Effector CD8-positive, alpha-beta T cell (primary cell): ENCODE measurements around the gene INPP5A.
"Not testable (repeated sequence)": the region's sequence is repeated elsewhere in the genome, so short reads cannot be mapped to it uniquely, and the experiment has no call there.

Experiments
- DNase-seq: peaks from one replicate; lab custom pipeline; 2025; lab: John Stamatoyannopoulos, UW

The INPP5A gene

DNA sequence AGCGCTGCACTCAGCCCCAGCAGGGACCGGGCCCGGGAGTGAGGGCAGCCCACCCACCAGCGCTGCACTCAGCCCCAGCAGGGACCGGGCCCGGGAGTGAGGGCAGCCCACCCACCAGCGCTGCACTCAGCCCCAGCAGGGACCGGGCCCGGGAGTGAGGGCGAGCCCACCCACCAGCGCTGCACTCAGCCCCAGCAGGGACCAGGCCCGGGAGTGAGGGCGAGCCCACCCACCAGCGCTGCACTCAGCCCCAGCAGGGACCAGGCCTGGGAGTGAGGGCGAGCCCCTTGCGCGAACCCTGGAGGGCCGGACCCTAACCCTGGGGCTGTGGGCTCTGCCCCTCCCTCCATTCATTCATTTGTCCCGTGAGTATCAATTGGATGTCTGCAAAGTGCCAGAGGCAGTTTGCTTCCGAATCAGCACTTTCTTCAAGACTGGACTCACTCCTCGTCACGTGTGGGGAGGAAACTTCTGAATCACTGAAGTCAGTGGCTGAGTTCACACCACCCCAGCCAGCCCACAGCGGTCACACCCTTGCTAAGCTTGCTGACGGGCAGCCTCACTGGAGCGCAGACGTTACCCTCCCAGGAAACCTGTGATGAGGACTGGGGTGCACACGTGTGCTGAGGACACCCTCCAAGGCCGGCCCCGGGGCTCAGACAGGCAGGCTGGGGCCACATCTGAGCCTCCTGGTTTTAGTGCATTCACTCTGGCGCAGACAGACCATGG lies 205.8 kb downstream of the INPP5A start:
- not testable (repeated sequence) for DNase-seq

DNA sequence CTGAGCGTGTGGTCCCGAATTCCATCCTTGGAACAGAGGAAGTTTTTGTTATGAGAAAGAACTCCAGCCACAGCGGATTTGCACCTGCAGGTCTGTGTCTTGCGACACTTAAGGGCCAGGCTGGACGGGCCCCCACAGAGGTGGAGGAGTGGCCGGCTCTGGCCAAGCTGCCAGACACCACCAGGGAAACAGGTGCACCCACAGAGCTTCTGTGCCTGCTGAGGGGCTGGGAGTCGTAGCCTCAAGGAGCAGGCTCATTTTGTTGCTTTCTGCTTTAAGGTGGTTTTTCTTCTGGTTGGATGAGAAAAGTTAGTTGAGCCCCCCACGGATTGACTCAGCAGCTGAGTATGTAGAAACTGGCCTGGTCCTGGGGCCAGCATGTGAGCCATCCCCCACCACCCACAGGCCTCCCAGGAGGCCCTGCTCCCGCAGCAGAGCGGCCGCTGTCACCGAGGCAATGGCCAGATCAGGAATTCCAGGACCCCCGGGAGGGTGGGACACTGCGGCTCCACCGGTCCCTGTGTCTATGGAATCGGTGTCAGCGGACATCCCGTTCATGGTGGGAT lies 206.4 kb downstream of the INPP5A start:
- no peak for DNase-seq

DNA sequence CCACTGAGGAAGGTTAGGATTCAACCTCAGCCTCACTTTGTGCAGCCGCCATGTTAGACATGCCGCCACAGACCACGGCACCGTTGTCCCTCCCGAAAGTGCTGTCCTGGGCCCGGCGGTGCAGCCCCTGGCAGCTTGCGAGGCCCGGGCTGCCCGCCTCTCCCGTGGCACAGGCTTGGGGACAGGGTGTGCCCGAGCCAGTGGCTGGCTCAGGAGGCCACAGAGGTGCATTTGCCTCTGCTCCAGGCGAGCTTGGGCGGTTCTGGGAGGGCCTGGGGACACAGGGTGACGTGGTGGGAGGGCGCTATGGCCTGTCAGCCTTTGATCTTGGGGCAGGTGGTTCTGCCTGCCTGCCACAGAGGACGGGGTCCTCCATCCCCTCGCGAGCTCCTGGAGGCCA lies 207.3 kb downstream of the INPP5A start:
- no peak for DNase-seq

DNA sequence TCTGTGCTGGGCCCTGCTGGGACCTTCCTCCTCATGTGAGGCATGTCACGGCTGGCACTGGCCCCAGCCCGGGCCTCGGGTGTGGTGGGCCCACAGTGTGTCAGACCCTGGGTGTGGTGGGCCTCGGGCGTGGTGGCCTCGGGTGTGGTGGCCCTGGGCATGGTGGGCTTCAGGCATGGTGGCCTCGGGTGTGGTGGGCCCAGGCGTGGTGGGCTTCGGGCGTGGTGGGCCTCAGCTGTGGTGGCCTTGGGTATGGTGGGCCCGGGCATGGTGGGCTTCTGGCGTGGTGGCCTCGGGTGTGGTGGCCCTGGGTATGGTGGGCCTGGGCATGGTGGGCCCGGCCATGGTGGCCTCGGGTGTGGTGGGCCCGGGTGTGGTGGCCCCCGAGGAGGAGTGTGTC lies 207.9 kb downstream of the INPP5A start:
- DNase-seq = no peak

DNA sequence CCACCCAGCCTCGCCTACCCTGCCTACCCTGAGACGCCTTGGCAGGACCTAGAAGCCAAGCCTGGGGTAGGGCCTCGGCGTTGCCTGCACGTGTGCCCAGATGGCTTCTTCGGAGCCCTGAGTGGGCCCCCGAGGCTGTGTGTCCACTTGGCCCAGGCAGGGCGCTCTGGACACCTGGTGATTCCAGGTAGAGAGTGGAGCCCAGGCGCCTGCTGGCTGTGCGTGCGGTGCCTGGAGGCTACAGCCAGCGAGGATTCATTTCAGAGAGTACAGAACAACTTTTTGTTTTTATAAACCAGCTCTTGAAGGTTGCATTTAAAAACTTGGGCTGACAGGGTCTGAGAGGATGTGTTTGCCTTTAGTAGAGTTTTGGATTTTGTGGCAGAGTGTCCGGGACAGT lies 208.4 kb downstream of the INPP5A start:
- no peak for DNase-seq

DNA sequence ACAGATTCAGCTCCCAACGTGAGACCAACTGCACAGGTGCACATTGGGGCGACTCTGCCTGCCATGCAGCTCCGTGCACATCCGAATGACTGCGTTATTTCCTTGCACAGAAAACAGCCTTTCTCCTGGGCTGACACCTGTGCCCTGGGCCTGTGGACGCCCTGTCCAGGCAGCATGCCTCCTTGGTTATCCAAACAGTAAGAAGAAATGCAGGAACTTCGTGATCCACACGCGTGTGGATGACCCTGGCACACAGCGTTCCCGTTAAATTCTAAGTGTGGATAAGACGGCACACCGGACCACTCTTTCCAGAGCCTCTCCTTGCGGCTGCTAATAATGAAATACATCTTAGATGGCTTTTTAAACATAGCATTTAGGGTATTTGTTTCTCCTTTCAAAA lies 208.8 kb downstream of the INPP5A start:
- no peak for DNase-seq

DNA sequence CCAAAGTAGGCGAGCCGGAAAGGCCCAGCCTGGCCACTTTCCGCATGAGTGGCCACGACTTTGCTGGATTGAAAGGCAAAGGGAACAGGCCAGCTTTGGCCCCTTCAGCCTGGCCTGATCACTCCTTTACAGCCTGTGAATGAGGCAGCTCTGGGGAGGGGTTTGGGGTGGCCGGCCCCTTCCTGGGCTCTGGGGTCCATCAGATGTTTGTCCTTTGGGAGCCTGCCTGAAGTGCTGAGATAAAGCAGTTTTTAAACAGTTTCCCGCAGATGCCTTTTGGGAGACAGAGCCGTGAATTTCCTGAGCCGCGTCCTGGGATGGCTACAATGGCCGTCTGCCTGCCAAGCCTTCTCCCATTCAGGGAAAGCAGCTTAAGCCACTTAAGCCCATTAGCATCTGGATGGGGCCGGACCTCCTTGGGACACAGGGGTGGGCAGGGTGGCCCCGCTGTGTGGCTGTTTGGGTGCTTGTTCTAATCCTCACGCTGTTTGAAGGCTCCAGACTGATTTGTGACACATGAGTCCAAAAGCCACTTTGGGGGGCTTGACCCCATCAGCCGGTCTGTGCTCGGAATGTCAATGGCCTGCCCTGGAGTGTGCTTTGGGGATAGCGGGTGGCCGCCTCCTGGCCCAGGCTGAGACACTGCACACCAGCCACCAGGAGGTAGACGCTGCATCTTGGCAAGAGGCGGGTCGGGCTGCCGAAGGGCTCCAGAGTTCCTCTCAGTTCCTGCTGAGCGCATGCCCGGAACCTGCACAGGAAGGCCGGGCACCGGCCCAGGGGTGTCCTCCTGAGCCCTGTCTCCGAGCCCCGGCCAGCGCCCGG lies 209.4 kb downstream of the INPP5A start:
- no peak for DNase-seq

DNA sequence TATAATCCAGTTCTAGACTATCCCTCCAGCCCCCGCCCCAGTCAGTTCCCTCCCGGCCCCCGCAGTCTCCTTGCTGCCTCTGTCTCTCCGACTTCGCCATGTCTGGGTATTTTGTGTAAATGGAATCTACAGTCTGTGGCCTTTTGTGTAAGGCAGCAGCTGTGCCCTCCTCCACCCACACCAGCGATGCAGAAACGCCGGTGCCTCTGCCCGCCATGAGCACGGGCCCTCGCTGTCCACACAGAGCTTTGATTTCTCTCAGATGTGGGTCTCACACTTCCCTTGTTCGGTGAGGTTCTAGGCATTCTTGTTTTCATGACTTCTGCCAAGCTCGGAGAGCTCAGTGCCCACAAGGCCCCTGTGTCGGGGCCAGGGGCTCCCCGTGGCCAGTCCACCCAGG lies 210.5 kb downstream of the INPP5A start:
- no peak for DNase-seq

DNA sequence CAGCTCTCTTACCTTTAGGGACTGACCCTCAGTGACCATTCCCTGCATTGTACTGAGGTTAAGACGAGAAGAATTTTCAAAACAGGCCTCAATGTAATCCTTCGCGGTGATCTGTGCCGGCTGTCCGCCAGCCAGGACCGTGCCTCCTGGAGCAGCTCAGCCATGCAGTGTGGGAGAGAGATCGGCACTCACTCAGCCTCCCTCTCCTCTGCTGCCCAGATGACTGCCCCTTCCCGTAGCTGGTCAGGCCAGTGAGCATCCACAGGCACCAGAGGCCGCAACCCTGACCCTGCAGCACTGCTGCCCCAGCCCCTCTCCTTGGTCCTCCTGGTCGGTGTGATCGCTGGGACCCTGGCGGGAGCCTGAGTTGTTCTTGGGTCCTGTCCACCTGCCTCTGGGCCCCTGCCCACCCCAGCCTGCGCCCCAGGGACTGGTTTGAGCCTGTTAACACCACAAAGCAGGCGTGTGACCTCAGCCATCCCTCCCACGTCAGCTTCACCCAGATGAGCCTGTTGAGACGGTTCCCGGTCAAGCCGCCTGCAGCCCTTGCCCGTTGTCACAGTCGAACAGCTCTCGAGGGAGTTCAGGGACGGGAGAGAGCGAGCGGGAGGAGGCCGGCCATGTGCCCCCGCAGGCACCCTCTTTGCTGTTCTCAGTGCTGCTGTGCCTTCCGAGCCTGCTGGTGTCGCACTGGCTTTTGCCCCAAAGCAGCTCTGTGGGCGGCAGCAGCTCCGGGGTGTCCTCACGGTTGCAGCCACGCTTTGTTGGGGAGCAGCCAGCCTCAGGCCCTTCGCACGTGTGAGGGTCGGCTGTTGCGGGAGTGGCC lies 211.2 kb downstream of the INPP5A start:
- no peak for DNase-seq

DNA sequence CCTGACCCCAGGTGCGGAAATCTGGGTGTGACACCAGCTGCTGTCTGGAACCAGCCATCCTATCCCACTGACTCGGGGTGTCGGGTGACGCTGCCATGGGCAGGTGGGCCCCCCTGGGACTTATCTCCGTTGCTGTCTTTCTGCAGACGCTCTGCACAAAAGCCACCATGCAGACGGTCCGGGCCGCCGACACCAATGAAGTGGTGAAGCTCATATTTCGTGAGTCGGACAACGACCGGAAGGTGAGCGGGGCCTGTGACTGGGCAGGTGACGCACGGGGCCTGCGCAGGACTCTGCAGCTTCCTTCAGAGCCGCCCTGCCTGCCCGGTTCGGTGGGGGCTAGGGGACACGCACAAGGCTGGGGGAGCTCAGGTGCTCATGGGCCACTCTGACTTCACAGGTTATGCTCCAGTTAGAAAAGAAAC lies 211.8 kb downstream of the INPP5A start:
- no peak for DNase-seq

DNA sequence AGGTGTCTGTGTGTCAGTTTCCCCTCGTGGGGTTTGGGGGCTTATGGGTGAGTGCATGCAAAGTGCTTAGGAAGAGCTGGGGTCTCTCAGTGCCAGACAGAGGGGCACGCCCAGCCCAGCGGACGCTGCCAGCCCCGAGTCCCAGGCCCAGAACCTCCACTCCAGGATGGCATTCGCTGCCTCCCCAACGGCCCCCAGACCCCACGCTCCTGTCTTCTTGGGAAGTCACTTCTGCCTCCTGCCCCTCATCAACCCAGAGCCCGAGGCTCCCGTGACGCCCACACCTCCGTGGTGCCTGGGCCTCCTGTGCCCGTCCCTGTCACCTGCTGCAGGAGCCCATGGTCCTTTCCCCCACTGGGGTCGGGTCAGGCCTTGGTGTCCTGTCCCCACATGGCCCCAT lies 213.3 kb downstream of the INPP5A start:
- DNase-seq = no peak

DNA sequence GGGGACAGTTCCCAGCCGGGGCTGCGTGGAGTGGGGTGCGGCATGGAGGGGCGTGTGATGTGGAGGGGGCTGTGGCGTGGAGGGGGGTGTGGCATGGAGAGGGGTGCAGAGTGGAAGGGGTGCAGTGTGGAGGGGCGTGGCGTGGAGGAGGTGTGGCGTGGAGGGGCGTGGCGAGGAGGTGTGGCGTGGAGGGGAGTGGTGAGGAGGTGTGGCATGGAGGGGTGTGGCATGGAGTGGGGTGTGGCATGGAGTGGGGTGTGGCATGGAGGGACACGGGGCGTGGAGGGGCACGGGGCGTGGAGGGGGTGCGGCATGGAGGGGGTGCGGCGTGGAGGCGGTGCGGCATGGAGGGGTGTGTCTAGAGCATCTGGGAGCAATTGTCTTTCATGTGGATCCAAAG lies 214.8 kb downstream of the INPP5A start:
- DNase-seq = no peak

DNA sequence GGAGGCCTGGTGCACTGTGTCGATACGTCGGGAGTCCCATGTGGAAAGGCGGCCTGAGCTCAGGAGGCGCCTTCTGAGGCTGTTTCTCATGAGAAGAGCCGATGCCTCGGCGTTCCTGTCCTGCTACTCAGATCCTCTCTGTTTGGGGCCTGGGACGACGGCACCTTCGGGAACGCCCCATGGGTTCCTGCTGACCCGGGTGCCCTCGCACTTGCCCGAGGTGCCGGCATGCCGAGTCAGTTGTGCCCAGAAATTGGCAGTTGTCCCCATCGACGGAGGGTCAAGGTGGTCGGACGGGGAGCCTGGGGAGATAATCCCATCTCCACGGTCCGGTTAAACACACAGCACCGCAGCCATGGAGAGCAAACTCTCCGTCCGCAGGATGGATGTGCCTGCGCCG lies 215.4 kb downstream of the INPP5A start:
- no peak for DNase-seq

DNA sequence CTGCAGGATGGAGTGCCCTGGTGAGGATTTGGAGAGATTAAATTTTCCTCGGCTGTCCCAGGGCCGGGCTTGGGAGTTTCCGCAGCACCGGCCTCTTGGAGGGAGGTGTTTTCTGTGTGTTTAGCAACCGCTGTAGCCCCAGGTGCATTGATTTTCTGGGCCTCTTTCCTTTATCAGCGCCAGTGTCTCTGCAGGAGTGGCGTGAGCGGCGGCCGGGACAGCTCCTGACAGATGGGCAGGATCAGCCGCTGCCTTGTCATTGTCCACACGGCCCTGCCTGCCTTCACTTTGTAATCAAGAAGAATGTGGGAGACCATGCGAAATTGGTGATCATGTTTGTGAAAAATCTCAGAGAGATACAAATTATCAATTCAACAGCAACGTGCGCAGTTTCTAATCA lies 216.0 kb downstream of the INPP5A start:
- no peak for DNase-seq

DNA sequence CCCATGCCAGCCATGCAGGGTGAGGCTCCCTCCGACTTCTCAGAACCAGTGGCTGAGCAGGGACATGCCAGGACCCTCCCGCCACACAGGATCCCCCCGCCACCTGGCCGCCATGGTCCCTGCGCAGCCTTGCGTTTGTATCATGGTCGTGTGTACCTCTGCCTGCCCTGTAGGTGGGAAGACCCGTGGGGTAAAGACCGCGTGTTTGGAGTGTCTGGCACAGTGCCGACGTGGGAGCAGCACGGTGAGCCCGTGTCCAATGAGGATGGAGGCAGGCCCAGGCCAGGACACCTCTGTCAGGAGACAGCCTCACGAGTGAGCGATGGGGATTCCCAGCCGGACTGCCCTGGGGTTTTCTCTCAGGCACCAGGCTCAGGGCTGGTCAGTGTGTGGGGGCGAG lies 216.5 kb downstream of the INPP5A start:
- DNase-seq = no peak

DNA sequence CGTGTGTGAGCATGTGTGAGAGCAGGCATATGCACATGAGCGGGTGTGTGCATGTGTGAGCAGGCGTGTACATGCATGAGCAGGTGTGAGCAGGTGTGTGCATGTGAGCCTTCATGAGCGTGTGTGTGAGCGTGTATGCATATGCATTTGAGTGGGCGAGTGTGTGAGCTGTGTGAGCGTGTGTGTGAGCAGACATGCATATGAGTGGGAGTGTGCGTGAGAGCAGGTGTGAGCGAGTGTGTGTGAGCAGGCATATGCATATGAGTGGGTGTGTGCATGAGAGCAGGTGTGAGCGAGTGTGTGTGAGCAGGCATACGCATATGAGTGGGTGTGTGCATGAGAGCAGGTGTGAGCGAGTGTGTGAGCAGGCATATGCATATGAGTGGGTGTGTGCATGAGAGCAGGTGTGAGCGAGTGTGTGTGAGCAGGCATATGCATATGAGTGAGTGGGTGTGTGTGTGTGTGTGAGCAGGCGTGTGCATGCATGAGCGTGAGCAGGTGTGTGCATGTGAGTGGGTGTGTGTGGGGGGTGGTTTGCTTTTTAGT lies 217.7 kb downstream of the INPP5A start:
- DNase-seq = no peak

DNA sequence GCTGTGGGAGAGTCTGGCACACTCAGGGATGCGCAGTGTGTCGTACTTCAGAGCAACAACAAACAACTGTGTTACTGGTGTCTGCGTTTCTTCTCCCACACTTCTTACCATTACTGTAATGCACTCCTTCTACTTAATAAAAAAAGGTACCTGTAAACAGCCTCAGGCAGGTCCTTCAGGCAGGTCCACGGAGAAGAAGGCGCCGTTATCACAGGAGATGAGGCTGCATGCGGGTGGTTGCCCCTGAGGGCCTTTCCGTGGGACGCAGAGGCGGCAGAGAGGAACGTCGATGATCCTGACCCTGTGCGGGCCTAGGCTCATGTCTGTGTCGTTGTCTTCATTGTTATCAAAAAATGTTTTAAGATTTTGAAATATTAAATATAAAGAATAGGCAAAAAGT lies 219.0 kb downstream of the INPP5A start:
- no peak for DNase-seq

DNA sequence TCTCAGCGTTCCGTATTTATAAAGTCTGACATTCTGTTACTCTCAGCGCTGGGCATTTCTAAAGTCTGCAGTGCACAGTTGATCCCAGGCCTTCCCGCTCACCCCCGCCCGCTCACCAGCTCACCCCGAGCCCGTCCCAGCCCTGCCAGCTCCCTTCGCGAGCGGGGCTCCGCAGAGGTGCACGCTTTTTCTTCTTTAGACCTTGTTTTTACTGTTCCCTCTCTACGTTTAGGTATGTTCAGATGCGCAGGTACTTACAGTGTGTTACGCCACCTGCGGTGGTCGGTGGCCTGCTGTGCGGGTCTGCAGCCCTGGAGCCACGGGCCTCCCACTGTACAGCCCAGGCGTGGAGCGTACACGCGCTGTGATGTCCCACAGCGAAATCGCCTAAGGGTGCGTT lies 219.6 kb downstream of the INPP5A start:
- DNase-seq = no peak

DNA sequence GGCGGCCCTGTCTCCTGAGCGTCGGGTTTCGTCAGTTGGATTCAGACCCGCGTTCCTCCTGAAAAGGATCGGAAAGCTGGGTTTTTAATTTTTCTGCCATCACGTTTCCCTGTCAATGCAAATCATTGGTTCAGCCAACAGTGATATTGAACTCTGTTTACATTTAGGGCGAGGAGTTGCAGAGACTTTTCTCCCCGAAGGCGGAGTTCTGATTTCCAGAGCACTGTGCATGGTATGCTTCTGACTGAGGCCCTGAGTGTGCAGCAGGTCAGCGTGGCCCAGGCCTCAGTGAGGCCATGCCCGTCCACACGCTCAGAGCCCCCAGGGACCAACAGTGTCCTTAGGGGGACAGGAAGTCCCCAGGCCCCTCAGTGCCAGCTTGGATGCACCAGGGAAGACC lies 221.3 kb downstream of the INPP5A start:
- DNase-seq = no peak

DNA sequence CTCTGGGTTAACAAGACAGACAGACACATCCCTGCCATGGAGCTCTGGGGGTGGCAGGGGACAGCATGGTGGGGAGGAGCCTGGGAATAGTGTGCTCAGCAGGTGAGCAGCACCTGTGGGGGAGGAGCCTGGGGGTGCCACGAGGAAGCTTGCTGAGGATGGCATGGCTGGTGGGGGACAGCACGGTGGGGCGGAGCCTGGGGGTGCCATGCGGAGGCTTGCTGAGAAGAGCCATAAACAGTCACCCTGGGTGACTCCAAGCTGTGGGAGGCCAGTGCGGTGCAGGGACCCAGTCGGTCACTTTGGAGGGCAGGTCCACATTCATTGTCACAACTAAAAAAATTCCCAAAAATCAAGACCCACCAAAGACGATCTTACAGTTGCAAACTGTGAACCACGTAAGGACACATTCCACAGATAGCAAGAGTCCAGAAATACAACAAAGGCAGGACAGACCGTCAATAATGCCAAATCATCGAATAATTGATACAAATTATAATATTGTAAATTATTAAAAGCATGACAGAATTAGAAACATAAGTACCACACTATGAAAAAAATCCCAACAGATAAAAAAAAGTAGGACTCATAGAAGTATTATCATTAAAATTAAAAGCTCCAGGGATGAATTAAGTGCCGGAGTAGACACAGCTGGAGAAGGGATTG lies 223.9 kb downstream of the INPP5A start:
- DNase-seq = no peak

DNA sequence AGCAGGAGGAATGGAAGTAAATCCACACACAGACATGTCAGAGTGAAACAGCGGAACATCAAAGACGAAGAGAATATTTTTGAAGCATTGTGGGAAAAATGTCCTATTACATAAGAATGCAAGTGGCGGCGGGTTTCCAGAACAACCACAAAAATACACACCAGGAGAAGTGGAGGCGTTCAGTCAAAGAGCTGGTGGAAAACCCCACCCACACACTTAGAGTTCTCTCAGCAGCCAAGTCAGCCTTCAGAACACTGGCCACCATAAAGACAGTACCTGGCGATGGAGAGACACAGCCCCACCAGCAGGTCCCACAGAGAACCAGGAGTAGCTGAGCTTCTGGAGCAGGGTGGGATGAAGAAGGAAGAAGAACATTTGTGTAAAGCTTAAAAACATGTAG lies 224.7 kb downstream of the INPP5A start:
- no peak for DNase-seq
